CD4-positive, alpha-beta T cell treated with Interleukin-4 for 4 hours (primary cell): ENCODE measurements around the gene STXBP4.
"Not testable (repeated sequence)": the region's sequence is repeated elsewhere in the genome, so short reads cannot be mapped to it uniquely, and the experiment has no call there.

Source experiments
- DNase-seq: peaks from one replicate; pipeline ENCODE4 v3.0.0-alpha.2; 2020

Gene STXBP4

DNA sequence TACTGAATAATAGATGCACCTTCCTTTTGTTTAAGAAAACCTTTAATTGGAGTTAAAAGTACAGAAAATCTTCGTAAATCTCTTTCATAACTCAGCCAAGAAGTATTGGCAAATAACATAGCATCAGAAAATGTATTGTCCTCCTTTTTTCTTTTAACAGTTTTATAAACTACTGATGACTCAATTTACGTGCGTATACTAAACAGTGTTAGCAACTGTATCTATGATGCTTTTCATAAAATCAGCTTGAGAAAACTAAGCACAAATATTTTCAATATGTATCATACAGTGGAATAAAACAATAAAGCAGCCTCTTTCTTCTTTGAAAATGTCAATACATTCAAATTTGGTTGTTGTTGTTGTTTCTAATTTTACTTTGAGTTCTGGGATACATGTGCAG lies 88.6 kb downstream of the STXBP4 start:
- no peak for DNase-seq

DNA sequence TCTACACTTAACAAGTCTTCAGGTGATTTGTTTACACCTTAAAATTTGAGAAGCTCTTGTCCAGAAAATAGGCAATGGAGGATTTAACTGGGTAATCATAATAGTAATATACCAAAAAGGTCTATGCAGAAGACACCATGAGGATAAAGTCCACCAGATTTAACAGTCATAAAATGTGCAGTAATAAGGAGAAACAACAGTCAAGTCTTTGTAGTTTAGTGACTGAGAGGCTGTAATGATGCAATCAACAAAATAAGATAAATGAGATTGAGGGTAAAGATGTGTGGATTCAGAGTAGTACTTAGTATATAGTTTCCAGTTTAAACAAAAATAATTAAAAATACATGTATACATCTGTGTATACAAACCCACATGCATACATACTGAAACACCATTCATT lies 91.2 kb downstream of the STXBP4 start:
- DNase-seq, result no peak

DNA sequence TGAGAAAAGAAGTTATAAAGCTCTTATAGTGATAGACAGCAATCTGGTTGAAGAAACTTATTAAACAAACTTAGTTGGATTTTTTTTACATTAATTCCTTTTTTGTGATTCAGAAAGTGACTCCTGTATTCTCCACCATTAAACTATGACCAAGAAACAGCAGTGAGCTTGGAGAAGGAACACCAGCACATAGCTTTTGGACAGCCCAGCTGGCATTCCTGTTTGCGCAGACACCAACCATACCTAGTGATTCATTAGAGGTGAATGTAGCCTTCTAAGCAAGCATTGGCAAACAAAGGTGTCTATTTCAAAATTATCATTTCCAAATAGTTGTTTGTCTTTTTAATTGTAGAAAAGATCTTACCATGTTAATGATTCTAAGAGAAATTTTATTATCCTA lies 94.4 kb downstream of the STXBP4 start:
- DNase-seq, result no peak

DNA sequence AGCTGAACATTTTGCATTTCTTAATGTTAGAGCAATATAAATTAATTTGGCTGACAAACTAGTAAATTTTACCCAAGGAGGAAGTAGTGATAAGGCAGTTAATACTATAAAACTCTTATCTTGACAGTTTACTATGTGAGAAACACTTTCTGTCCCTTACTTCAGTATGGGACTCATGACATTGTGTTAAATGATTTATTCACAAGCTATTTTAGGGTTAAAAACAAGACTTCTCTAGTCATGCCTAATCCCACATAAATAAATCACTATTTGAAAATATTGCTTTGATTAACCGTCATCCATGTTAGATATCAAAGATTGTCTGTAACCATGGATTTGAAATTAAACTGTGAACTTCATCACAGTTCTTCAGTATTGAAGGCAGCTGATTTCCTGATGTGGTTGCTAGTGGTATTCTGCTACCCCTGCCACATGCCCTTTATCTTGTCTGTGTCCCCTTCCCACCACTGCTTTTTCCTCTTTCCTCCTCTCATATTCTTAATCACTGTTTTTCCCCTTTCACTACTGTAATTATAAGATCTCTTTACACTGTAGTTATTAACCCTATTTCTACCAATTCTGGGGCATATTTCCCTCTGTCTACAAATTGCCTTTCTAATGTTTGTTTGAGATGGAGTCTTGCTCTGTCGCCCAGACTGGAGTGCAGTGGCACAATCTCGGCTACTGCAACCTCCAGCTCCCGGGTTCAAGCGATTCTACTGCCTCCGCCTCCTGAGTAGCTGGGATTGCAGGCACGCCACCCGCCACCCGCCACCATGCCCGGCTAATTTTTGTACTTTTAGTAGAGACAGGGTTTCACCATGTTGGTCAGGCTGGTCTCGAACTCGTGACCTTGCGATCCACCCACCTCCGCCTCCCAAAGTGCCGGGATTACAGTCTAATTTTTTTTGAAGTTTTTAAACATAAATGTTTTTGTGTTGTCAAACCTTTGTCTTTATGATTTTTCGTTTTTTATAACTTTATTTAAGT lies 95.6 kb downstream of the STXBP4 start:
- DNase-seq, result peak; percentile 34

DNA sequence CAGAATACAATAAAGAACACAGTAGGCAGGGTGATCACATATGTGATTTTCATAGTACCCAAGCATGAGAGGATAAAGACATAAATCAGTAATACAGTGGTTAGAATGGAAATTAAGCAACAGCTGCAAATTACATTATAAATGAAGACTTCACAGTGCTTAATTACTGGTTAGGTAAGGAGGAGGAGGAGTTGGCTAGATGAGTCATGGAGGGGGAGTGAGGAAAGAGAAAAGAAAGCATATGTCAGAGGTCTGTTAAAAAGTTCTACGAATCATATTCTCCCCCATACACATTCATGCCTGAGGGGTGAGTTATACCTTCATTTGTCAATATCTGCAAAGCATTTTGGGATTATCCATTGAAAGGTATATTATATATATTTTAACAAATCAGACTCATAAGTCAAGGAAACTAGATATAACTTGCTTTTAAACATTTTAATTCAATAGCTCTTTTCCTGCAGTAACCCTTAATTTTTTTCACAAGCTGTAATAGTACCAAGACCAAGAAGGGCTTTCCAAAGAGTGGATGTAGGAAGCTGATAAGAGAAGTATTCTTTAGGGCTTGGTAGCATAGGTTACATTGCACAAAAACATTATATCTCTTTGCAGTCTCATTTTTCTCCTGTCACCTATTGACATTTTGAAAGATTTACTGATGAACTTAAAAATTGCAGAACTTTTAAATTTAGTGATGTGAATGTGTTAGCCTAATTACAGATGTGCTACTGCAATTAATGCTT lies 99.3 kb downstream of the STXBP4 start:
- DNase-seq, result peak; percentile 30

DNA sequence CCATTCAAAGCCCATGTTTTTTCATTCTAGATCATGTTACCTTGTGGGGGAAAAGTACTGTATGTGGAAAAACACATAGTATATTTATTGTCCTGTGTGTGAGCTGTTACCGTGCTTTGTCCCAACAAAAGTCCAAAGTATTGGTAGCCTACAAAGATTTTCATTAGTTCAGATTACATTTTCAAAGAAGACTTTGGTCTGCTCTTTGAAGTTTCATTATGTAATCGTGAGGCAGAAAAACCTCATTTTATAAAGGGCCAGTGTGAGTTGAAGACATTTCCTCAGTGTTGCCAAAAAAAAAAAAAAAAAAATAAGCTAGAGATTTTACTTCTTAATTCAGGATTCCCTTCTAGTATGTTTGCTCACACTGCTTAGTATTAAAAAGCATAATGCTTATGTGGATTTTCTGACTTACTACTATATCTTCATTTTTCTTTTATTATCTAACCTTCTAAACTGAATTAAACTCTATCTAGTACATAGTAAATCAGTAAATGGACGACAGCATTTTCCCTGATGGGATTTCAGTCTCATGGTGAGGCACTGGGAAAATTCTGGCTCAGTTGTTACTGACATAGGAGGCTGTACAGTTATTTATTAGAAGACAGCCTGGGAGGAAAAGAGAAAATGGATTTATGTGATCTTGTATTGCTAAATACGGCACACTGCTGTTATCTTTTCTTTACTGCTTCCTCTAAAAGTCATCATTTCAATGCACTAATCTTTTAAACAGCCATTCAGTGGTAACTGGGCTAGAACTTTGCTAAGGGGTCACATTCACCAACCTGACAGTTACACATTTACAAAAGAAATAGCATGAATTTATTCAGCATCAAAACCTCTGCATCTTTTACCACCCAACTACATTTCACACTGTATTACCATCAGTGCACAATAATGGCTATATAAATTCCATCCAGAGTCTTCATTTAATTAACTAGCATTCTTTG lies 100.6 kb downstream of the STXBP4 start:
- DNase-seq, result no peak

- DNase-seq, result no peak
Measured at GRCh38 chr17:55069983-55070529, 101.5 kb downstream of the STXBP4 start.

GRCh38 chr17:55072898-55073297 lies 104.3 kb downstream of the STXBP4 start:
- DNase-seq, result peak; percentile 77

GRCh38 chr17:55073467-55073866 lies 104.9 kb downstream of the STXBP4 start:
- not testable (repeated sequence) for DNase-seq

DNA sequence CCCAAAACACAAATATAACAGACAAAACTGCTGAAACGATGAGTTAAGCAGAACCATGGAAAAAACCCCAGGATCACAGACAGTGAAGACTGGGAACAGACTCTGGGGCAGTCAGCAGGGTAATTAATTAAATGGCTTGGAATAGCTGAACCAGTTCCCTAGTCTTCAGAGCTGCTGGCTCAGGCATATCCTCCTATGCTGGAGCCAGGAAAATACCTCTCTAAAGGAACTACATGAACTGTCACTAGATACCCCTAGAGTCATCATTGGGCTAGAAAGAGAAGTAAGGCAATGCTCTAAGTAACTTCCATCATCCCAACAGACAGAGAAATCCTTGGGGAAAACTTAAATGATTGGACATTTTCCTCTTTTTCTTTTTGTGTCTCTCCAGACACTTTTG lies 113.0 kb downstream of the STXBP4 start:
- no peak for DNase-seq

DNA sequence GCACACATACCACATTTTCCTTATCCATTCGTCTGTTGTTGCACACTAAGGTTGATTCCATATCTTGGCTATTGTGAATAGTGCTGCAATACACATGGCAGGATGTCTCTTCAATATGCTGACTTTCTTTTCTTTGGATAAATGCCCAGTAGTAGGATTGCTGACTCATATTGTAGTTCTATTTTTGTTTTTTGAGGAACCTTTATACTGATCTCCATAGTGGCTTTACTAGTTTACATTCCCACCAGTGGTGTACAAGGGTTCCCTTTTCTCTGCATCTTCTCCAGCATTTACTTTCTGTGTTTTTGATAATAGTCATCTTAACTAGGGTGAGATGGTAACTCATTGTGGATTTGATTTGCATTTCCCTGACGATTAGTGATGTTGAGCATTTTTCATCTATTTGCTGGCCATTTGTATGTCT lies 118.1 kb downstream of the STXBP4 start:
- no peak for DNase-seq

DNA sequence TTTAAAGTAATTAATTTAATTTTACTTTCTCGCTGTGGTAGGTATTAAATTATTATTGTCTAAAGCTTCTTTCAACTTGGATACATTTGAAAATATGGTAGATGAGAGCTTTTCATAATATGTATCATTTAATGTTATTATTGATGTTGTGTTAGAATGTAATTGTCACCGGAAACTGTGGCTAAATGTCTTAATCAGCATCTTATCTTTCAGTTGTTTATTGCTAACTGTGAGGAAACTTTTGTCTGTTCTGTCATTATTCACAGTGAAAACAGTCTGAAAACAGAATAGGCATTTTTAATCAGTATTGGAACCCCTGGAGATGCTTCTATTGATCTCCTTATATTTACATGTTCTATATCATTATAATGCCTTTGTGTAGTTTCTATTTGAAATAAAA lies 120.7 kb downstream of the STXBP4 start:
- peak; percentile 60 for DNase-seq

DNA sequence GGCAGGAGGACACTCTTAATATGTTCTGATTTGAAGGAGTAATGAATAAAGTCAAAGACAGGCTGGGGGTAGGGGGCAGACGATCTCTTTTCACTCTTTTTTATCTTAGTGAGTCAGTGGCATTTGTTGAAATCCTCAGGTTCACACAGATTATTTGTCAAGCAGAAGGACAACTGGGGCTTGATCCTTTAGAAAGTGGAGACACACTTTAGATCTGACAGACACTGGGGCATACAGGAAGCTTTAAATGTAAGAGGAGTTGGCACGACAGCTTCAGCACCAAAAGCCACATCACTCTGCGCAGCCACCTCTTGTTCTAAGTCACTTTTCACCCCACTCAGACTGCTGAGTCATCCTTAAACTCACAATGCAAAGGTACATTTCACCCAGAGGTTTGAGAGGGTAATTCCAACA lies 121.5 kb downstream of the STXBP4 start:
- peak; percentile 85 for DNase-seq

- peak; percentile 52 for DNase-seq
Measured at GRCh38 chr17:55093353-55093752, 124.8 kb downstream of the STXBP4 start.

GRCh38 chr17:55098765-55099164 lies 130.2 kb downstream of the STXBP4 start:
- DNase-seq, result no peak

DNA sequence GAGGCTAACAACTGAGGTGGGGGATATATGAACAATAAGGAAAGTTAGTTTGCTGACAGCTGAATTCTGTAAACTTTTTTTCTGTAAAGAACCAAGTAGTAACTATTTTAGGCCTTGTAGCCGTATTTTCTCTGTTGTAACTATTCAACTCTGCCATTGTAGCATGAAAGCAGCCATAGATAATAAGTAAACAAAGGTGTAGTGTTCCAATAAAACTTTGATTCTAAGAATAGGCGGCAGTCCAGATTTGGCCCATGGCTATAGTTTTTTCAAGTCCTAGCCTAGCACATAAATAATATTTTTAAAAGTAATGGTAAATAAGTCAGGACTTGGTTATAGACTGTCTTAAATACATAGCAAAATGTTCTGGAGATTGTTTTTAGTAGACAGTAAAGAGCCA lies 142.0 kb downstream of the STXBP4 start:
- no peak for DNase-seq

GRCh38 chr17:55114283-55114682 lies 145.7 kb downstream of the STXBP4 start:
- DNase-seq, result no peak

- DNase-seq, result peak; percentile 46
Measured at GRCh38 chr17:55116440-55116914, 147.9 kb downstream of the STXBP4 start.

- no peak for DNase-seq
Measured at GRCh38 chr17:55117164-55117563, 148.6 kb downstream of the STXBP4 start.

- DNase-seq, result no peak
Measured at GRCh38 chr17:55120651-55121050, 152.1 kb downstream of the STXBP4 start.

DNA sequence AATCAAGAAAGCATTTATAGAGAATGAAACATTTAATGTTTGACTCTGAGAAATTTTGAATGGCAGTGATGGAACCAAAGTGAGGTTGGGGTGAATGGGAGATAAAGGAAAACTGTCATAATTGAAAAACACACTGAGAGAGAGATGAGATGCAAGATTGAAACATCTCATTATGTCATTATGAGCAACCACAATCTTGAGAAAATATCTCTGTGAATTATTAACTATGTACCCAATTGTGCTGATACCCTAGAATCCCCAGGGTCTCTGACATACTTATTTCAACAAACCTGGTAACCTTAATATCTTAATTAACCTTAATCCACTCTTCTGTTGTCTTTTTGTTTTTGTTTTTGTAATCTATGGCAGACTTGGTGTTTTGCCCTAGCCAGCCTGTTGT lies 152.7 kb downstream of the STXBP4 start:
- no peak for DNase-seq

- DNase-seq, result no peak
Measured at GRCh38 chr17:55122114-55122513, 153.5 kb downstream of the STXBP4 start.
